ENCODE measurements around the gene MUC5B.
"Not testable (repeated sequence)": the region's sequence is repeated elsewhere in the genome, so short reads cannot be mapped to it uniquely, and the experiment has no call there.

Gene MUC5B

DNA sequence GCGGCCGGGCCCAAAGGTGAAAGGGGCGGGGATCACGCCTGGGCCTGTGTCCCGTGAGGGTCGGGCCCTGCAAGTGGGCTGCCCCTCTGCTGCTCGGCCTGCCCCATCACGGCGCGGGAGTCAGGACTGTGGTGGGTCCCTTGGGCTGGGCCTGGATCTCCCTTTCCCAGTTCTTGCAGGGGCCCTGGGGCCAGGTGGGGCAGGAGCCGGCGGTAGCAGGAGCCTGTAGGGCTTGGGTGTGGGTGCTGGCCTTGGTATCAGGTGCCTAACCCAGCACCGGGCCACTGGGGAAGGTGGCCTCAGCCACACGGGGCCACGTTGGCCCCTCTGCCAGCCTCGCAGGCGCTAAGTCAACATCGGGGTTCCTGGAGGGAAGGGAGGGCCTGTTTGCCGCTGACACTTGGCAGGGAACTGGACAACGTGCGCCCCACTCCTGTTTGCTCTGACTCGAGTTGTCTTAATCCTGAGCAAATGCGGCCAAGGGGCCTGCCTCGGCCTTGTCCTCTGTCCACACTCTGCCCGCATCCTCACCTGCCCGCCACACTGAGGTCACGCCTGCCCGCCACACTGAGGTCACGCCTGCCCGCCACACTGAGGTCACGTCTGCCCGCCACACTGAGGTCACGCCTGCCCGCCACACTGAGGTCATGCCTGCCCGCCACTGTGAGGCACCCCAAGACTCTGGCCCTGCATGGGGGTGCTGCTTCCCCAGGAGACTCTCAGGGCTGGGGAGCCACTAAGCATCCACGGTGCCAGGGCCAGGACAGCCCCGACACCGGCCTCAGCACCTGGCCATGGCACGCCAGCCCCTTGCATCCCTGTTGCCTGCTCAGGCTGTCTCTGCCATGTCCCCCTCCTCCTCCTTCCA lies 14.2 kb upstream of the MUC5B start:
- FAIRE-seq (no peak), DNase-seq (ENCODE audit: insufficient read length, low spot score) (no peak)
- TF ChIP-seq SPI1 (IDR thresholded peaks at IDR 0.05; ENCODE audit: low read depth, low read length) (no peak), TAF1 (IDR thresholded peaks at IDR 0.05; ENCODE audit: low read depth, low read length) (no peak), POLR2A (IDR thresholded peaks at IDR 0.05; ENCODE audit: low read depth, low read length) (no peak), POLR2AphosphoS5 (IDR thresholded peaks at IDR 0.05; ENCODE audit: low read depth, low read length) (no peak), PAX5 (IDR thresholded peaks at IDR 0.05; ENCODE audit: insufficient read depth, low read length, severe bottlenecking) (no peak), POU2F2 (IDR thresholded peaks at IDR 0.05; ENCODE audit: low read depth, low read length) (no peak)

- DNase-seq (ENCODE audit: insufficient read length, low spot score) (no peak), FAIRE-seq (no peak)
- TF ChIP-seq SPI1 (IDR thresholded peaks at IDR 0.05; ENCODE audit: low read depth, low read length): no peak
- TF ChIP-seq PAX5 (IDR thresholded peaks at IDR 0.05; ENCODE audit: insufficient read depth, low read length, severe bottlenecking): no peak
- TF ChIP-seq POU2F2 (IDR thresholded peaks at IDR 0.05; ENCODE audit: low read depth, low read length): no peak
- no peak for TF ChIP-seq TAF1 (IDR thresholded peaks at IDR 0.05; ENCODE audit: low read depth, low read length)
- no peak for TF ChIP-seq POLR2A (IDR thresholded peaks at IDR 0.05; ENCODE audit: low read depth, low read length)
- no peak for TF ChIP-seq POLR2AphosphoS5 (IDR thresholded peaks at IDR 0.05; ENCODE audit: low read depth, low read length)
Observed at GRCh38 chr11:1209371-1210057, 13.4 kb upstream of the MUC5B start.

DNA sequence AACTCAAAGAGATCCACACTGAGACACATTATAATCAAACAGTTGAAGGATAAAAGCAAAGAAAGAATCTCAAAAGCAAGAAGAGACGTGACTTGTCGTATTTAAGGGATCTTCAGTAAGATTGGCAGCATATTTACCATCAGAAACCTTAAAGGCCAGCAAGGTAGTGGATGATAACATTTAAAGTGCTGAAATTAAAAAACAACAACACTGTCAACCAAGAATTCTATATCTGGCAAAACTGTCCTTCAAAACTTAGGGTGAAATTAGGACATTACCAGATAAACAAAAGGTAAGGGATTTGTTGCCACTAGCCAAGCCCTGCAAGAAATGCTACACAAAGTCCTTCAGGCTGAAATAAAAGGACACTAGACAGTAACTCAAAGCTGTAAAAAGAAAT lies 11.0 kb upstream of the MUC5B start:
- FAIRE-seq: no peak
- TF ChIP-seq POLR2A (IDR thresholded peaks at IDR 0.05; ENCODE audit: low read depth, low read length): no peak
- no peak for TF ChIP-seq POLR2AphosphoS5 (IDR thresholded peaks at IDR 0.05; ENCODE audit: low read depth, low read length)
- TF ChIP-seq TAF1 (IDR thresholded peaks at IDR 0.05; ENCODE audit: low read depth, low read length): no peak
- no peak for TF ChIP-seq POU2F2 (IDR thresholded peaks at IDR 0.05; ENCODE audit: low read depth, low read length)
- no peak for TF ChIP-seq PAX5 (IDR thresholded peaks at IDR 0.05; ENCODE audit: insufficient read depth, low read length, severe bottlenecking)
- no peak for TF ChIP-seq SPI1 (IDR thresholded peaks at IDR 0.05; ENCODE audit: low read depth, low read length)

DNA sequence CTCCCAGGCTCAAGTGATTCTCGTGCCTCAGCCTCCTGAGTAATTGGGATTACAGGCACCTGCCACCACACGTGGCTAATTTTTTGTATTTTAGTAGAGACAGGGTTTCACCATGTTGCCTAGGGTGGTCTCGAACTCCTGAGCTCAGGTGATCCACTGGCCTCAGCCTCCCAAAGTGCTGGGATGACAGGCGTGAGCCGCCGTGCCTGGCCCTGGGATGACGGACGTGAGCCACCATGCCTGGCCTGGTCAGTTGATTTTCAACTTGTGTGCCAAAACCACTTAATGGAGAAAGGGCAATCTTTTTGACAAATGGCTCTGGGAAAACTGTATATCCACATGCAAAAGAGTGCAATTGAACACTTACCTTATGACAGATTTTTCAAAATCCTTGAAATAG lies 7.0 kb upstream of the MUC5B start:
- DNase-seq (ENCODE audit: insufficient read length, low spot score); FAIRE-seq: not testable (repeated sequence)

More for the DNA sequence above, 11.0 kb upstream of the MUC5B start:
- DNase-seq (ENCODE audit: insufficient read length, low spot score): no peak

- no peak for FAIRE-seq
- no peak for DNase-seq (ENCODE audit: insufficient read length, low spot score)
- TF ChIP-seq POLR2AphosphoS5 (IDR thresholded peaks at IDR 0.05; ENCODE audit: low read depth, low read length) (no peak), TAF1 (IDR thresholded peaks at IDR 0.05; ENCODE audit: low read depth, low read length) (no peak), PAX5 (IDR thresholded peaks at IDR 0.05; ENCODE audit: insufficient read depth, low read length, severe bottlenecking) (no peak), SPI1 (IDR thresholded peaks at IDR 0.05; ENCODE audit: low read depth, low read length) (no peak), POU2F2 (IDR thresholded peaks at IDR 0.05; ENCODE audit: low read depth, low read length) (no peak), POLR2A (IDR thresholded peaks at IDR 0.05; ENCODE audit: low read depth, low read length) (no peak)
Observed at GRCh38 chr11:1217151-1217550, 5.7 kb upstream of the MUC5B start.

DNA sequence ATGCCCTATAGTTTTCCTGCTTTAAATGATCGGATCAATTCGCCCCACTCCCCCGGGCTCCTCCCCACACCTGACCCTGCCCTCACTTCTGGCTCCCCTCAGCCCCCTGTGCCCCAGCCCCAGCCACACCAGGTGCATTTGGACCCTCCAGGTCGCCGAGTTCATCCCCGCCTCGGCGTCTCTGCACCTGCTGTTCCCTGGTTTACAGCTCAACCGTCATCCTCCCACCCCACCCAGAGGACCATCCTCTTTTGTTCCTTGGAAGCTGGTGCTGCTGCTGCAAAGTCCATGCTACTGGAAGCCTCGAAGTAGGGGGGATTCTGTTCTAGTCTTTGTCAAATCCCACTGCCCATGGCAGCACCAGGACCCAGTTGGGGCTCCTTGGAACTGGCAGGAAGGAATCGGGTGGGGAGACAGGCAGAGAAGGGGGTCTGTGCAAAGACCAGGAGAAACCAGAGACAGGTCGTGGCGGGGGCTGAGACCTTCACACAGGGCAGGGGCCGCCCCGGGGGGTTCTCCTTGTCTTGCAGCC lies 4.5 kb upstream of the MUC5B start:
- TF ChIP-seq TAF1 (IDR thresholded peaks at IDR 0.05; ENCODE audit: low read depth, low read length): no peak
- TF ChIP-seq POLR2AphosphoS5 (IDR thresholded peaks at IDR 0.05; ENCODE audit: low read depth, low read length): no peak
- no peak for TF ChIP-seq POLR2A (IDR thresholded peaks at IDR 0.05; ENCODE audit: low read depth, low read length)
- no peak for TF ChIP-seq PAX5 (IDR thresholded peaks at IDR 0.05; ENCODE audit: insufficient read depth, low read length, severe bottlenecking)
- no peak for TF ChIP-seq POU2F2 (IDR thresholded peaks at IDR 0.05; ENCODE audit: low read depth, low read length)
- TF ChIP-seq SPI1 (IDR thresholded peaks at IDR 0.05; ENCODE audit: low read depth, low read length): no peak
- FAIRE-seq (no peak), DNase-seq (ENCODE audit: insufficient read length, low spot score) (no peak)

DNA sequence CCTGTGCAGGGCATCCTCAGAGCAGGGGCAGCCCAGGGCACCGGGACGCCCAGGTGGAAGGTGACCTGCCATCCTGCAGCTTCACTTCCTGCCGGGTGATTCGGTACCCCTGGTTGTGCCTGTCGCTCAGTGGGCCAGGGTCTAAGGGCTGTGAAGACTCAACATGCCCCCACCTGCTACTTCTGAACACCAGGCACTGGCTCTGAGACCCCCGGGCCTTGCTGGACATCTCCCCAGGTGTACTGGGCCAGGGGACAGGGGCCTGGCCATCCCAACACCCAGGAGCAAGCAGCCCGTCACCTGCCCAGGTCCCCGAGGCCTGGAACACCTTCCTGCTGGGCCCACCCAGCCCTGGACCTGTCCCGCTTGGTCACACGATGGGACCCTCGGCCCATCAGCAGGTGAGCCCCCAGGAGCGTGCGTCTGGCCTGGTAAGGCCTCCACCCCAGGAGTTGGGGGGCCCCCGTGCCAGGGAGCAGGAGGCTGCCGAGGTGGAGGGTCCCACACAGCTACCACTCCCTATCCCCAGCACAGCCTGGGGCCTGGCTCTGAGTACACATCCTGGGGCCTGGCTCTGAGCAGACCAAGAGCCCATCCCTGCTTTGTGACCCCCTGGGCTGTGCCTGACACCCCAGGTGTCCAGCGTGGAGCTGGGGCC lies 3.9 kb upstream of the MUC5B start:
- TF ChIP-seq POLR2AphosphoS5 (IDR thresholded peaks at IDR 0.05; ENCODE audit: low read depth, low read length) (no peak), POU2F2 (IDR thresholded peaks at IDR 0.05; ENCODE audit: low read depth, low read length) (no peak), TAF1 (IDR thresholded peaks at IDR 0.05; ENCODE audit: low read depth, low read length) (no peak), POLR2A (IDR thresholded peaks at IDR 0.05; ENCODE audit: low read depth, low read length) (no peak), PAX5 (IDR thresholded peaks at IDR 0.05; ENCODE audit: insufficient read depth, low read length, severe bottlenecking) (no peak), SPI1 (IDR thresholded peaks at IDR 0.05; ENCODE audit: low read depth, low read length) (no peak)
- no peak for DNase-seq (ENCODE audit: insufficient read length, low spot score)
- FAIRE-seq: no peak

DNA sequence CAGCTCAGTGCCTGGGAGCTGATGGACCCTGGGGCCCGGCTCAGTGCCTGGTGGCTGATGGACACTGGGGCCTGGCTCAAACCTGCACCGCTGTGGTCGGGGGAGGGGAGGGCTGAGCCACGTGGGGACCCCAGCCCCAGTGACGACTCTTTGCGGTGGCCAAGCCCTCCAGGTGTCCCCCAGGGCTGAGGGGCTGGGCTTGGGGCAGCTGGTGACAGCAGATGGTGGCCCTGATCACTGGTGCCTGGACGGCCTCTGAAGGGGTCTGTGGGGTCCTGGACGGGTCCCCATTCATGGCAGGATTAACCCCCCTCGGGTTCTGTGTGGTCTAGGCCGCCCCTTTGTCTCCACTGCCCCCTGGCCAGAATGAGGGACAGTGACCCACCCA lies 3.4 kb upstream of the MUC5B start:
- TF ChIP-seq POU2F2 (IDR thresholded peaks at IDR 0.05; ENCODE audit: low read depth, low read length) (no peak), PAX5 (IDR thresholded peaks at IDR 0.05; ENCODE audit: insufficient read depth, low read length, severe bottlenecking) (no peak), SPI1 (IDR thresholded peaks at IDR 0.05; ENCODE audit: low read depth, low read length) (no peak), POLR2AphosphoS5 (IDR thresholded peaks at IDR 0.05; ENCODE audit: low read depth, low read length) (no peak), POLR2A (IDR thresholded peaks at IDR 0.05; ENCODE audit: low read depth, low read length) (no peak), TAF1 (IDR thresholded peaks at IDR 0.05; ENCODE audit: low read depth, low read length) (no peak)
- no peak for DNase-seq (ENCODE audit: insufficient read length, low spot score)
- no peak for FAIRE-seq
